Measurements from ENCODE around the gene COMMD4. TPM values are rescaled to one million over a fixed set of nuclear protein-coding genes. Genes with fewer than 3 reads are reported as not detected.

COMMD4 gene
- polyA plus RNA-seq, 1 of the 3 experiments (the other 2 are of a cell fraction): 223 TPM

DNA sequence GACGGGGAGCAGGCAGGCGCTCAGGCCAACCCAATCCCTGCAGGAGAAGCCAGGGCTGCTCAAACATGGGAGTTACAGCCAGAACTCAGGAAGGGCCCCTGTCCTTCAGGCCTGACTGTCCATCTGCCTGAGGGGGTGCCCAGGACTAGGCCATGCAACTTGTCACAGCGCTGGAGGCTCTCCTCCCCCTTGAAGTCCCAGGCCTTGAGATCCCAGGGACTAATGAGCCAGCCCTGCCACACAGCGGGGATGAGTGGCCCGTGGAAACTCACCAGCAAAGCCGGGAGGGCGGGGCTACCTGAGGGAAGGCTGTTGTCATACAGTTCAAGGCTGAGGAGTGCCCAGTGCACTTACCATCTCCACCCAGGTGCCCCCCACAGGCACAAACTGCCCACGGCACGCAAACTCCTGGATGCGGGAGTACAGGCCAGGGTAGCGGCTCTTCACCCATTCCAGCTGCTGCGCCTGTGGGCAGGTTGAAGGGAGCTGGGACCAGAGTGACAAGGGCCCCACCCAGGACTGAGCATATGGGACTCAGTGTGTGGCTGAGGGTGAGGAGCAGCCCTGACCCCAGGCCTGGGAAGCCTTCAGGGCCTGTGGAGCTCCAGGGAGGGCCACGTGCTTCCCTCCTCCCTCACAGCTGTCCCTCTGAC, 26.3 kb downstream of the COMMD4 start:
- H4K20me1 ChIP-seq (ENCODE audit: insufficient read depth): no peaks in the 10 kb centered on the region
- H3K27ac ChIP-seq (ENCODE audit: low read depth in 2 of 2, low read length in 1 of 2): no peak overlapping the region
- no peaks in the 10 kb centered on the region for H3K9me2 ChIP-seq
- DNase-seq: peak; percentile 23
- 88% methylated on average over 8 of the region's 13 CpGs for WGBS (ENCODE audit: low lambda C conversion rate)
- CTCF ChIA-PET: interaction anchor here (0.9 to 1.5 kb wide), 2 partner anchors 11 to 17 kb away, joined by 3 read pairs; no protein-coding TSS in a partner anchor
- H3F3A ChIP-seq (replicated peaks; ENCODE audit: insufficient read depth): no peaks in the 10 kb centered on the region
- TF ChIP-seq, protein P1, sequence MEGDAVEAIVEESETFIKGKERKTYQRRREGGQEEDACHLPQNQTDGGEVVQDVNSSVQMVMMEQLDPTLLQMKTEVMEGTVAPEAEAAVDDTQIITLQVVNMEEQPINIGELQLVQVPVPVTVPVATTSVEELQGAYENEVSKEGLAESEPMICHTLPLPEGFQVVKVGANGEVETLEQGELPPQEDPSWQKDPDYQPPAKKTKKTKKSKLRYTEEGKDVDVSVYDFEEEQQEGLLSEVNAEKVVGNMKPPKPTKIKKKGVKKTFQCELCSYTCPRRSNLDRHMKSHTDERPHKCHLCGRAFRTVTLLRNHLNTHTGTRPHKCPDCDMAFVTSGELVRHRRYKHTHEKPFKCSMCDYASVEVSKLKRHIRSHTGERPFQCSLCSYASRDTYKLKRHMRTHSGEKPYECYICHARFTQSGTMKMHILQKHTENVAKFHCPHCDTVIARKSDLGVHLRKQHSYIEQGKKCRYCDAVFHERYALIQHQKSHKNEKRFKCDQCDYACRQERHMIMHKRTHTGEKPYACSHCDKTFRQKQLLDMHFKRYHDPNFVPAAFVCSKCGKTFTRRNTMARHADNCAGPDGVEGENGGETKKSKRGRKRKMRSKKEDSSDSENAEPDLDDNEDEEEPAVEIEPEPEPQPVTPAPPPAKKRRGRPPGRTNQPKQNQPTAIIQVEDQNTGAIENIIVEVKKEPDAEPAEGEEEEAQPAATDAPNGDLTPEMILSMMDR (IDR thresholded peaks at IDR 0.05): no peak
- TF ChIP-seq TCF12 (IDR thresholded peaks at IDR 0.05) (no peak), POLR2AphosphoS5 (IDR thresholded peaks at IDR 0.05; ENCODE audit: low read depth, low read length) (no peak), RXRA (IDR thresholded peaks at IDR 0.05; ENCODE audit: borderline replicate concordance, low read depth) (no peak), SIN3A (IDR thresholded peaks at IDR 0.05; ENCODE audit: borderline replicate concordance, low read depth, low read length) (no peak), MEF2A (IDR thresholded peaks at IDR 0.05; ENCODE audit: borderline replicate concordance, low read depth) (no peak), TAF1 (IDR thresholded peaks at IDR 0.05; ENCODE audit: borderline replicate concordance, low read depth, low read length) (no peak), GATA2 (CRISPR knock-in tag; IDR thresholded peaks at IDR 0.05) (no peak), ELF1 (IDR thresholded peaks at IDR 0.05) (no peak), TEAD4 (IDR thresholded peaks at IDR 0.05; ENCODE audit: borderline replicate concordance, insufficient read depth) (no peak), YY1 (IDR thresholded peaks at IDR 0.05; ENCODE audit: low read depth) (no peak)
- TF ChIP-seq, protein P2, sequence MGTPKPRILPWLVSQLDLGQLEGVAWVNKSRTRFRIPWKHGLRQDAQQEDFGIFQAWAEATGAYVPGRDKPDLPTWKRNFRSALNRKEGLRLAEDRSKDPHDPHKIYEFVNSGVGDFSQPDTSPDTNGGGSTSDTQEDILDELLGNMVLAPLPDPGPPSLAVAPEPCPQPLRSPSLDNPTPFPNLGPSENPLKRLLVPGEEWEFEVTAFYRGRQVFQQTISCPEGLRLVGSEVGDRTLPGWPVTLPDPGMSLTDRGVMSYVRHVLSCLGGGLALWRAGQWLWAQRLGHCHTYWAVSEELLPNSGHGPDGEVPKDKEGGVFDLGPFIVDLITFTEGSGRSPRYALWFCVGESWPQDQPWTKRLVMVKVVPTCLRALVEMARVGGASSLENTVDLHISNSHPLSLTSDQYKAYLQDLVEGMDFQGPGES (IDR thresholded peaks at IDR 0.05; ENCODE audit: low read depth, low read length): no peak
- TF ChIP-seq, protein P3, sequence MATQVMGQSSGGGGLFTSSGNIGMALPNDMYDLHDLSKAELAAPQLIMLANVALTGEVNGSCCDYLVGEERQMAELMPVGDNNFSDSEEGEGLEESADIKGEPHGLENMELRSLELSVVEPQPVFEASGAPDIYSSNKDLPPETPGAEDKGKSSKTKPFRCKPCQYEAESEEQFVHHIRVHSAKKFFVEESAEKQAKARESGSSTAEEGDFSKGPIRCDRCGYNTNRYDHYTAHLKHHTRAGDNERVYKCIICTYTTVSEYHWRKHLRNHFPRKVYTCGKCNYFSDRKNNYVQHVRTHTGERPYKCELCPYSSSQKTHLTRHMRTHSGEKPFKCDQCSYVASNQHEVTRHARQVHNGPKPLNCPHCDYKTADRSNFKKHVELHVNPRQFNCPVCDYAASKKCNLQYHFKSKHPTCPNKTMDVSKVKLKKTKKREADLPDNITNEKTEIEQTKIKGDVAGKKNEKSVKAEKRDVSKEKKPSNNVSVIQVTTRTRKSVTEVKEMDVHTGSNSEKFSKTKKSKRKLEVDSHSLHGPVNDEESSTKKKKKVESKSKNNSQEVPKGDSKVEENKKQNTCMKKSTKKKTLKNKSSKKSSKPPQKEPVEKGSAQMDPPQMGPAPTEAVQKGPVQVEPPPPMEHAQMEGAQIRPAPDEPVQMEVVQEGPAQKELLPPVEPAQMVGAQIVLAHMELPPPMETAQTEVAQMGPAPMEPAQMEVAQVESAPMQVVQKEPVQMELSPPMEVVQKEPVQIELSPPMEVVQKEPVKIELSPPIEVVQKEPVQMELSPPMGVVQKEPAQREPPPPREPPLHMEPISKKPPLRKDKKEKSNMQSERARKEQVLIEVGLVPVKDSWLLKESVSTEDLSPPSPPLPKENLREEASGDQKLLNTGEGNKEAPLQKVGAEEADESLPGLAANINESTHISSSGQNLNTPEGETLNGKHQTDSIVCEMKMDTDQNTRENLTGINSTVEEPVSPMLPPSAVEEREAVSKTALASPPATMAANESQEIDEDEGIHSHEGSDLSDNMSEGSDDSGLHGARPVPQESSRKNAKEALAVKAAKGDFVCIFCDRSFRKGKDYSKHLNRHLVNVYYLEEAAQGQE (IDR thresholded peaks at IDR 0.05; ENCODE audit: low read depth, low read length): no peak
- TF ChIP-seq, protein P4, sequence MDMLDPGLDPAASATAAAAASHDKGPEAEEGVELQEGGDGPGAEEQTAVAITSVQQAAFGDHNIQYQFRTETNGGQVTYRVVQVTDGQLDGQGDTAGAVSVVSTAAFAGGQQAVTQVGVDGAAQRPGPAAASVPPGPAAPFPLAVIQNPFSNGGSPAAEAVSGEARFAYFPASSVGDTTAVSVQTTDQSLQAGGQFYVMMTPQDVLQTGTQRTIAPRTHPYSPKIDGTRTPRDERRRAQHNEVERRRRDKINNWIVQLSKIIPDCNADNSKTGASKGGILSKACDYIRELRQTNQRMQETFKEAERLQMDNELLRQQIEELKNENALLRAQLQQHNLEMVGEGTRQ (IDR thresholded peaks at IDR 0.05; ENCODE audit: borderline replicate concordance, low read depth, low read length): no peak
- TF ChIP-seq, protein P5, sequence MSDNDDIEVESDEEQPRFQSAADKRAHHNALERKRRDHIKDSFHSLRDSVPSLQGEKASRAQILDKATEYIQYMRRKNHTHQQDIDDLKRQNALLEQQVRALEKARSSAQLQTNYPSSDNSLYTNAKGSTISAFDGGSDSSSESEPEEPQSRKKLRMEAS (IDR thresholded peaks at IDR 0.05; ENCODE audit: low read depth): no peak
- no peak overlapping the region for H3K9ac ChIP-seq
- no peak overlapping the region for H3K4me2 ChIP-seq
- no peak overlapping the region for H3K4me3 ChIP-seq (ENCODE audit: low read depth in 2 of 2, low read length in 1 of 2)
- no peaks in the 10 kb centered on the region for H3K9me3 ChIP-seq
- H3K36me3 ChIP-seq (replicated peaks in 1 of 2; ENCODE audit: control insufficient read depth in 1 of 2, insufficient read depth in 2 of 2, low read length in 1 of 2): peaks cover 22 to 64% of the 10 kb centered on the region in 2 experiments
- H3K4me1 ChIP-seq (ENCODE audit: control insufficient read depth in 1 of 2, insufficient read depth in 2 of 2, low read depth in 1 of 2, low read length in 1 of 2): no peaks in the 10 kb centered on the region; a peak in 1 of 4 replicates
- peaks cover 8% of the 10 kb centered on the region; the same call in 1 of the 2 replicates for H3K79me2 ChIP-seq (ENCODE audit: insufficient read depth)
- POLR2A ChIA-PET: interaction anchor here (0.6 to 0.8 kb wide), 2 partner anchors 91 to 373 kb away, joined by 3 to 4 read pairs; no protein-coding TSS in a partner anchor
- H3K27me3 ChIP-seq (ENCODE audit: insufficient read depth): no peaks in the 10 kb centered on the region
- H2AFZ ChIP-seq (ENCODE audit: low read depth): no peak overlapping the region

Data from SK-N-SH (cell line).